HG03439 (cell line): ENCODE results near the gene INSR.

Experiments used
- ATAC-seq: cut with Tn5 transposase; IDR thresholded peaks from one replicate; pipeline ENCODE4 v1.9.1; 2021; ENCODE audit warnings: mild to moderate bottlenecking, moderate library complexity; ENCODE audit not compliant: unreplicated experiment

The INSR gene

DNA sequence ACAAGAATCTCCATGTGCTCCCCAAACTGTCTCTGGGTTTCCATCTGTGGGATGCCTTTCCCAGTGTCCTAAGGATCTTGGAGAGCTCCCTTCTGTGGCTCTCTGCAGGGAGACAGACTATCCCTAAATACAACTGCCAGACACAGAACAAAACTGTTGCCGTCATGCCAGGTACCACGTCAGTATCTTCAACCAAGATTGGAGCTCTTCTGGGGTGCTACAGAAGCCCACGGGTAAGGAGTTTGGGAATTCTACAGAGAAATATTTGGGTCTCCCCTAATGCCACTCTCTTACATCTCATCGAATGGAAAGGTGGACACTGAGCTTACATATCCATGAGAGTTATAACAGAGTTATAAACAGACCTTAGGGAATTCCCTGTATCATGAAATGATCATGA, 230.9 kb downstream of the INSR start:
- no peak for ATAC-seq
